ENCODE measurements around the gene AP2A2.

The AP2A2 gene

DNA sequence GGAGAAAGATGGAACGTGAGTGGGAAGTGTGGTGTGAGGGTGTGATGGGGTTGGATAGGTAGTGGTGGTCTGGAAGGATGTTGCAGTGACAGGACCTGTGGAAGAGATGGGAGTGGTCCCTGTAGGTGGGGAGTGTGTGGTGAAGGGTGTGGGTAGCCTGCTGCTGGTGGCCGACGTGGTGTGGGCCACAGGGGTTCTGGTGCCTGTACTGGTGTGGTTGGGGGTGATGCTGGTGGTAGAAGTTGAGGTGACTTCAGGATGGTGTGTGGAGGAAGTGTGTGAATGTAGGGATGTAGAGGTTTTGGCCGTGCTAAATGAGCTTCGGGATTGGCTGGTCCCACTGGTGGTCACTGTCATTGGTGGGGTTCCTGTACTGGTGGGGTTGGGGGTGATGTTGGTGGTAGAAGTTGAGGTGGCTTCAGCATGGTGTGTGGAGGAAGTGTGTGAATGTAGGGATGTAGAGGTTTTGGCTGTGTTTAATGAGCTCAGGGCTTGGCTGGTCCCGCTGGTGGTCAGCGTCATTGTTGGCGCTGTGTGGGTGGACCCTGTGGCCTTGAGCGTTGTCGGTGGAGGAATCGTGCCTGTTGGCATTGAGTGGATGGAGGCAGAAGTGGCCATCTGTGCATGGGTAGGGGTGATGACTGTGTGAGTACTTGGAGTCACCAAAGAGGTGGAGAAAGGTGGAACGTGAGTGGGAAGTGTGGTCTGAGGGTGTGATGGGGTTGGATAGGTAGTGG lies 91.8 kb downstream of the AP2A2 start:
- no peak for DNase-seq

DNA sequence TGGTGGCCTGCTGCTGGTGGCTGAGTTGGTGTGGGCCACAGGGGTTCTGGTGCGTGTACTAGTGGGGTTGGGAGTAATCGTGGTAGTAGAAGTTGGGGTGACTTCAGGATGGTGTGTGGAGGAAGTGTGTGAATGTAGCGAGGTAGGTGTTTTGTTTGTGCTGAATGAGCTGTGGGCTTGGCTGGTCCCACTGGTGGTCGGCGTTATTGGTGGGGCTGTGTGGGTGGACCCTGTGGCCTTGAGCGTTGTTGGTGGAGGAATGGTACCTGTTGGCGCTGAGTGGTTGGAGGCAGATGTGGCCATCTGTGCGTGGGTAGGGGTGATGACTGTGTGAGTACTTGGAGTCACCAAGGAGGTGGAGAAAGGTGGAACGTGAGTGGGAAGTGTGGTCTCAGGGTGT lies 92.4 kb downstream of the AP2A2 start:
- DNase-seq, result no peak

DNA sequence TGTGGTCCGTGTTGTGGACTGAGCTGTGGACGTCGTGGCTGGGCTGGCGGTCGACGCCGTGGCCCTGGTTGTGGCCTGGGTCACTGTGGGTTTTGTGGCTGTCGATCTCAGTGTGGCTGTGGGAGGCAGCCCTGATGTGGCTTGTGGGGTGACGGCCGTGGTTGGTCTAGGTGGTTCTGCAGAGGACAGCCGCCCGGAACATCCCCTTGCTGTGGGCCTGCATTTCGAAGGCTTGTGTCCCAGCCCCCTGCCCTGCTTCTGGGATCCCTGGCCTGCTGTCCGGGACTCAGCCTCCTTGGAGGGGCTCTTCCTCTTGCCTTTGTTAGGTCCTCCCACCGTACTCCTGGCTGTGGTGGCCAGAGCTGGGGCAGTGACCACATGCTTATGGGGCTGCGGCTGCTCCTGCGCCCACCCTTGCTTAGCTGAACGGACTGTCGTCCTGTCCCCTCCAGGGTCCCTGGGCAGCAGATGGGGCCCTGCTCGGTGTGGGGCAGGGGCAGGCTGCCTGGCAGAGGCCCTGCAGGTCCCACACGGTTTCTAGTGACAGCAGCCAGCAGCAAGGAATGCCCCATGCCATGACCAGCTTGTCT lies 93.7 kb downstream of the AP2A2 start:
- no peak for DNase-seq

DNA sequence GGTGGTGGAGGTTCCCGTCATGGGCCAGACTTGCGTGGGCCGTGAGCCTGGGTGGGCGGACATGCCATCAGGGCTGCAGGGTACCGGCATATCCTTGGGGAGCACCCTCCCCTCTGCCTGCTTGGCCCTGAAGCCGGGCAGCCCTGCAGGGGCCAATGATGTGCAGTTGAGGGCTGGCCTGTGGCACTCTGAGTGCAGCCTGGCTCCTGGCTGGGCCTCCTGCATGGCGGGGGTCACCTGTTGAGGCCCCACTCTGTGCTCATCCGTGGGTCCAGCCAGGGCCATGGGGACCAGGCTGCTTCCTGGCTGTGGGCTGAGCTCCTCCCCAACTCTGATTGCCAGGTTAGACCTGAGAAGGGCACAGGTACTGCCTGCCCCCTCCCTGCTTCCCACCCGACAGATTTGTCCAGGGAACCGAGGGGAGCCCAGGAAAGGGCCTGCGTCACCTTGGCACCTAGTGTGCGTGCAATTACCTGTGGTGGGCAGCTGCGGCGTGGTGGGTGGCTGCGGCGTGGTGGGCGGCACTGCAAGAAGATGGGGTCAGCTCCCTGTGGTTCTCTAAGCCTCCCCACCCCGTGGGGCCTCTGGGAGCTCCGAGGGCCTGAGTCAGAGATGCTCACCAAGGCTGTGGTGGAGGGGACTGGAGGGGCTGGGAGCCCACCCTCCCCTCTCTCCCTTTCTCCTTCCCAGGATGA lies 94.7 kb downstream of the AP2A2 start:
- DNase-seq, result no peak

DNA sequence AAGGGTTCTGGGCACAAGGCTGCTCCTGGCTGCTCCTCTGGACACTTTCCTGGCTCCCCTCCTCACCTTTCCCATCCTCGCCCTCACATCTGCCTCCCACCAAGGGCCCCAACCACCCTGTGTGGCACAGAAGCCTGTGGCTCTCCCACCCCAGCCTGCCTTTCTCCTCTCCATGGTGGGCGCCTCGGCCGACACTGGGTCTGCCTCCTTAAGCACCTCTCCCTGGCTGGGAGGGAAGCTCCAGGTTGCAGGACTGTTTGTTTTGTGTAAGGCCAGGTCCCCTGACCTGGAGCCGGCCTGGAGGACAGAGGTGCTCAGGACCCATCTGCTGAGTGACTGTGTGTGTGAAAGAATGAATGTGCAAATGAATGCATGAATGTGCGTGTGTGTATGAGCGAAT lies 96.7 kb downstream of the AP2A2 start:
- DNase-seq, result no peak

DNA sequence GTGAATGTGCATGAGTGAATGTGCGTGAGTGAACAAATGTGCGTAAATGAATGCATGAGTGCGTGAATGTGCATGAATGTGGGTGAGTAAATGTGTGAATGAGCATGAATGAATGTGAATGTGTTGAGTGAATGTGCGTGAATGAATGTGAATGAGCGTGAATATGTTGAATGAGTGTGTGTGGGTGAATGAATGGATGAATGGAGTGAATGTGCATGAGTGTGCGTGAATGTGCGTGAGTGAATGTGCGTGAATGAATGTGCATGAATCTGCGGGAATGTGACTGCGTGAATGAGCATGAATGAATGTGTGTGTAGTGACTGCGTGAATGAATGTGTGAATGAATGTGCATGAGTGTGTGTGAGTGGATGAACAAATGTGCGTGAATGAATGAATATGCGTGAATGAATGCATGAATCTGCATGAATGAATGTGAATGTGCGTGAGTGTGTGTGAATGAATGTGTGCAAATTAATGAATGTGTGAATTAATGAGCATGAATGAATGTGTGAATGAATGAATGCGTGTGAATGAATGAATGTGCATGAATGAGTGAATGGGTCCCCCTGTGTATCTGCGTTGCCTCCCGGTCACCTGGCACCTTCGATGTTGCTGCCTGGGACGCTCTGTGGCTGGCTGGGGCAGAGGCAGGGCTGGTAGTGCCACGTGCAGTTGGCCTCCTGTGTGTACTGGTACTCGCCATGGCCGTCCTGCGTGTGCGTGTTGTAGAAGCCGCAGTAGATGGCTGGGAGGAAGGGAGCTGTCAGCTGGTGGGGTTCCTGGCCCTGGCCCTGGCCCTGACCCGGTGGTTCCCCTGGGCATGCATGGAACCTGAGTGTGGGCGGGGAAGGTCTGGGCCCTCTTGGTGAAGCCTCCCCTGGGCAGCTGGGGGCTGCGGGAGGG lies 97.5 kb downstream of the AP2A2 start:
- DNase-seq, result no peak

DNA sequence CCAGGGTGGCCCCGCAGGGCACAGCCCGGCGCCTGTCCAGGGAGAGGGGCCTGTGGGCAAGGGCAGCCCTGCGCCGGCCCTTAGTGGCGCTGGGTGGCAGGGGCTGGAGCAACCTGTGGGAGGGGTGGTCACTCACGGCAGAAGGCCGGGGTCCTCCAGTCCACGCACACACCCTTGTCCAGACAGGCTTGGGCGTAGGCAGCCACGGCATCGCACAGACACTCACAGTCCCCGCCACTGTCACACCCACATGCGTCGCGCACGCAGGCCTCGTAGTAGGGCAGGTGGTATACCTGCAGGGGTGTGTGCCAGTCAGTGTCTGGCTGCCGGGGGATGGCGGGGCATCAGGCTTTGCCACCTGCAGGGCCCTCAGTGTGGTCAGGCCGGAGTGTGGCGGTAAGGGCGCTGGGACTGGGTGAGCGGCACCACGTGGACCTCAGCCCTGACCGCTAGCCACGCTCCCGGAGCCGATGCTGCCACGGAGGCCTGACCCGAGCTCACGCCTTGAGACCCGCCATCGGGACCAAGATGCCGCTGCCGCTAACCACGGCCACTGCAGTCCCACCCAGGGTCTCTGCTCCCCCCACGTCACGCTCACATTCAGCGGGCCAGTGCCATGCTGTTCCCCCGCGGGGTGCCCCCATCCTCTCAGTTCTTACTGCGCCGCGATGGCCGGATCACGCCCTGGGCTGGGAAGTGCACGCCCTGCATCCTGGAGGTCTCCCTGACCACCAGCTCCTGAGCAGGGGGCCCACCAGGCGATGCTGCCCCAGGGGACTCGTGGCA lies 98.3 kb downstream of the AP2A2 start:
- DNase-seq, result no peak

DNA sequence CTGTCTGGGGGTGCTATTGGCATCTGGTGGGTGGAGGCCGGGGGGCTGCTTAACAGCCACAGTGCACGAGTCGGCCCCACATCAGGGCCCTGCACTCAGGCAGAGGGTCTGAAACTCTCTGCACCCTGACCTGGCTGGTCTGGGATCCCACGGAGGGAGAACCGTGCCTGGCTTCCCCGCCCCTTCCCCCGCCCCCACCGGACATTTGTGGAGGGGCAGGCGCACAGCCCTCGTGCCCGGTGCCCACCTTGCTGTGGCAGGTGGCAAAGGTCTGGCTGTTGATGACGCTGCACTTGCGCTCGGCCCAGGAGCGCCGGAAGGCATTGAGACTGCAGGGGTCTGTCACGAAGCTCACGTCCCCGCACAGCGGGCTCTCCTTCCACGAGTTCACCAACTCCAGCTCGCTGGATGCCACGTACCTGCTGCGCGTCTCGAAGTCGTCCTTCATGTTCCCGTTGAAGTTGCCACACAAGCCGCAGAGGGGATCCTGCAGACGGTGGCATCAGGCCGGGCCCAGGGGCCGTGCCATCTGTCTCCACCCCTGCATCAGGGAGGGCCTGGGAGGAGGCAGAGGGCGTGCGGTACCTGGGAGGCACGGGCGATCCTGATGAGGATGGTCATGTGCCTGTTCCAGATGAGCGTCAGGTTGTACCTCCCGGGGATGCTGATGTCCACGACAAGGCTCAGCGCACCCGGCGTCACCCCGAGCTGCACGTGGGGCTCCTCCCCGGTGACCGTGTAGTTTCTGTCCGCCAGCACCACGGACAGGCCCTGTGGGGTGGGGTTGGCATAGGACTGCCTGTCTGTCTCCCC lies 99.1 kb downstream of the AP2A2 start:
- no peak for DNase-seq

DNA sequence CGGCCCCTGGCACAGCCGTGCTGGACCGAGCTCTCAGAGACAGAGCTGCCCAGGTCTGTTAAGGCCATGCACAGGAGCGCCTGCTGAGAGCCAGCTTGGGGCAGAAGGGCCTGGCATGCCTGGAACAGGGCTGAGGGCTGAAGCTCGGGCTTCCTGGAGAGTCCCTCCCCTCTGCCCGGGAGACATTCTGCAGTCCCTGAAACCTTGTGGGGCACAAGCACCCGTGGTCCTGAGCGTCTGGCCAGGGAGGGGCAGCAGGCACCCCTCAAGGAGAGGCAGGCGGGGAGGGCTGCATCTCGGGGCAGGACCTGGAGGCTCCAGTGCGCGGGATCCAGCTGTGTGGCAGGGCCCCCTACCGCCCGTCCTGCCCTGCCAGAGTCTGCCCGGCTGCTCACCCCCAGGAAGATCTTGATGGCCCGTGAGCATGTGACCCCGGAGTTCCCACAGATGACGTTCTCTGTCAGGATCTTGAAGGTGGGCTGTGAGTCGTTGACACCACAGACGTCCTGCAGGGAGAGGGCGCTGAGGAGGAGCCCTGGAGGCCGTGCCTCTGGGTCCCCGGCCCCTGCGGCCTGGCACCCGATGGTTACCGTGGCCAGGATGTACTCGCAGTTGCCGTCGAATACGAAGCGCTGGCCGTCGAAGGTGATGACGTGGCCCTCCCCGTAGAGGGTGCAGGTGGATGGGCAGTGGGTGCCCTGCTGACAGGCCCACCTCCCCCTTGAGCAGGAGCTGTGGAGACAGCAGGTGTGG lies 99.9 kb downstream of the AP2A2 start:
- no peak for DNase-seq

DNA sequence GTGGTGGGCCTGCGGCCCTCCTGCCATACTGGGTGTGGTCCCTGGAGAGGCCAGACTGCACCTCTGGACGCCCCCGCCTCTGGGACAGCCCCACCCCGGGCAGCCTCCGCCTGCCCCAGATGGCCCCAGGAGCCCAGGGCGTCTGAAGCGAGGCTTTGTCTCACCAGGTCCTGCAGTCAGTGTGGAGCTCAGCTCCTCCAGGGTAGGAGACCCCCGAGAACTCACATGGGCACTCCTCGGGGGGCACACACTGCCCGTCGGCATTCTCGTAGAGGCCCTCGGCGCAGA lies 100.4 kb downstream of the AP2A2 start:
- DNase-seq, result no peak

DNA sequence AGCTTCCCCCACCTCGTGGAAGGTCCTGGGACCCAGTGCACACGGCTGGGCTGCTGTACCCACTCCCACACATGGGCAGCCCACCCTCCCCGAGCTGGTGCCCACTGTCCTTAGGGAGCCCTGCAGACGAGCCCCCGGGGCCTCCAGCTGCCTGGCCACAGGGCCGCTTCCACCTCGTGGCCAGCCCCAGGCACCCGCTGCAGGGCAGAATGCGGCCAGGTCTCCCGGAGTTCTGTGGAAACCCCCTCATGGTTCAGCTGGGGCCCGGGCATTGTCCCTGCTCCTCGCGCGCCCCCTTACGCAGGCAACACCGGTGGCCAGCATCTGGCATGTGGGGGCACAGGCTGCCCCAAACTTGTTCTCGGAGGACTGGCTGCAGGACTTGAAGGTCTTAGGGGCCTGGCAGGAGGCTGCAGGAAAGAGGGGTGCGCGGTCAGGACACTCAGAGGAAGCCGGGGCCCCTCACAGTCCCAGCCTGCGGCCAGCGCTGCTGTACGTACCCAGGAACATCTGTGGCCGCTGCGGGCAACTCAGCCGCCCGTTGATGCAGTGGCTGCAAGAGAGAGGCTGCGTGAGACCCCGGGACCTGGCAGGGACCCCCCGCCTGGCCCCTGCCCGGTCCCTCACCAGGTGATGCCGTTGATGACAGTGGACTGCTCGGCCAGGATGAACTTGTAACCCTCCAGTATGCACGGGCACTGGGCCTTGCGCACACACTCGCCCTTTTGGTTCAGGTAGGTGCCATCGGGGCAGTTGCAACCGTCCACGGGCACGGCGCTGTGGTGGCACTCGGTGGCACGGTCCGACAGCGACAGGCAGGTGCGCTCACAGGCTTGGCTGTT lies 101.2 kb downstream of the AP2A2 start:
- no peak for DNase-seq

DNA sequence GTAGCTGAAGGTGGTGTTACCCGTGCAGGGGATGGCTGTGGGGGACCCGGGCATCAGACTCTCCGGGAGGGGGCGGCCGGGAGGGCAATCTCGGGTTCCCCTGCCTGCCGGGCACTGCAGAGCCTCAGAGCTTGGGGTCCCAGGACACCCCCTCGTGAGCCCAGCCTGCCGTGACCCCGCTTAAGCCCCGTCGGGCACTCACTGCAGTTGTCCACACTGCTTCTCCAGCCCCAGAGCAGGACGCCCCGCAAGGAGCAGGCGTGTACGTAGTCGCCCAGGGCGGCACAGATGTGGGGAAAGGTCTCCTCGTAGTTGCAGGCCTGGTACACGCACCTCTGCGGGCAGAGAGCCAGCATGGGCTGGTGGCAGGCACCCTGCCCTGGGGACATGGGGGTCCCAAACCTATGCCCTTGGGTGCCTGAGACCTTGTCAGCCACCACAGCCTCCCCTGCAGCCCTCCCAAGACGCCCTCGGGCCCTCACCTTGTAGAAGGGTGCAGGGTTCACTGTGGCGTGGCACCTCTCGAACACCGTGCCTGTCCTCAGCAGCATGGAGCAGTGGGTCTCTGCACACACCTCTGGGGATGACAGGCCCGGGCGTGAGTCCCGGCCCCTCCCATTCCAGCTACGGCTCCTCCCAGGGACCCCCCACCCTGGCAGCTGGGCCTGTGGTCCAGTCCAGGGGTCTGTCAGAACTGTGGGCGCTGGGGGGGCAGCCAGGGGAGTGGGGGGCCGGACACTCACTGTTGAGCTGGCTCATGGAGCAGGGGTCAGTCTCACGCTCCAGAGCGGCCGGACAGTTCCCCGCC lies 102.0 kb downstream of the AP2A2 start:
- DNase-seq, result no peak

DNA sequence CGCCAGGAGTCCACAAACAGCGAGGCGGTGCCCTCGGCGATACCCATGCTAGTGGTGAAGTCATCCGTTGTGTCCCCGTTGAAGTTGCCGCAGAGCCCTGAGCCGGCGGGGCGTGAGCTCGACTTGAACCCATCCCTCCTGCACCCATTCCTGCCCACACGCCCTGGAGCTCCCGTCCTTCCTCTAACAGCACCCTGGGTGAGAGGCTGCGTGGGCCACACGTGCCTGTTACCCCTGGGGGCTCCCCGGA lies 102.5 kb downstream of the AP2A2 start:
- DNase-seq, result no peak

DNA sequence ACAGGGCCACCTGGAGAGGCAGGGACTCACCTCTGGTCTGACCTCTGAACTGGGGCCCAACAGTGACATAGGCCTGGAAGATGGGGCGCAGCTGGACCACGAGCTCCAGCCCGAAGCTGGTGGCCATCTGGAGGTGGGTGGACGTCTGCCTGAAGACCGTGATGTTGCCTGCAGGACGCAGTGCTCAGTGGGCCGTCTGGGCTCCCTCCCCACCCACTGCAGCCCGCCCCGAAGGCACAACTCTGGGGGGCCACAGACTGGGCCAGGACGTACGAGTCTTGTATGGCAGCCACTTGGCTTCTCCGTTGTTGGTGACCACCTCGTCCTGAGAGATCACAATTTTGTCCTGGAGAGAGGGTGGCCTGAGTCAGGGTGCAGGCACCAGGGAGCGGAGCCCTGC lies 102.9 kb downstream of the AP2A2 start:
- DNase-seq, result no peak

DNA sequence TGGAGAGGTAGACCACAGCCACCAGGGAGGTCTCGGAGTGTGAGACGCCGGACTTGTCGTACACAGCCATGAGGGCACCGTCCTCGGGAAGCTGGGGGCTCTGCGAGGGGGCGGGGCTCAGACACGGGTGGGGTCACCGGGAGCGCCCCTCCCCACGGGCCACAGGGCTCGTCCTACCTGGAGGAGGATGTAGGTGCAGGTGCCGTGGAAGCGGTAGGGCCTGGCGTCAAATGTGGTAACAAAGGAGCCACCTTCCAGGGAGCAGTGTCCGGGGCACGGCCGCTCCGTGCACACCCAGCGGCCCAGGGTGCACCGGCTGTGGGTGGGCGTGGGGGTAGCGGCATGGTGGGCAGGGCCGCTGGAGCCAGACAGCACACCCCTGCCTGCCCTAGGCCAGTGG lies 103.4 kb downstream of the AP2A2 start:
- DNase-seq, result no peak

DNA sequence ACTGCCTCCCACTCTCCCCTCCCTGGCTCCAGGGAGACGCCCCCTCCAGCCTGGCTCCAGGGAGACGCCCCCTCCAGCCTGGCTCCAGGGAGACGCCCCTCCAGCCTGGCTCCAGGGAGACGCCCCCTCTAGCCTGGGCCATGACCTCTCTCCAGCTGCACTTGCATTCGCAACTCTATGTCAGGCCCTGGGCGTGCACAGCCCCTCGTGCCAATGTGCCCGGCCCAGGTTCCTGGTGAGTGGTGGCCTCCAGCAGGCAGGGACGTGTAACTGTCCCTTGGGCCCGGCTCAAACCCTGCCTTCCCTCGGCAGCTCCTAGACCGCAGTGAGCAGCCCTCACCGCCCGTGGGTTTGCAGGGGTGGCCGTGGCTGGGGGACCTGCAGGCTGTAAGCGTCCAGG lies 104.0 kb downstream of the AP2A2 start:
- no peak for DNase-seq

DNA sequence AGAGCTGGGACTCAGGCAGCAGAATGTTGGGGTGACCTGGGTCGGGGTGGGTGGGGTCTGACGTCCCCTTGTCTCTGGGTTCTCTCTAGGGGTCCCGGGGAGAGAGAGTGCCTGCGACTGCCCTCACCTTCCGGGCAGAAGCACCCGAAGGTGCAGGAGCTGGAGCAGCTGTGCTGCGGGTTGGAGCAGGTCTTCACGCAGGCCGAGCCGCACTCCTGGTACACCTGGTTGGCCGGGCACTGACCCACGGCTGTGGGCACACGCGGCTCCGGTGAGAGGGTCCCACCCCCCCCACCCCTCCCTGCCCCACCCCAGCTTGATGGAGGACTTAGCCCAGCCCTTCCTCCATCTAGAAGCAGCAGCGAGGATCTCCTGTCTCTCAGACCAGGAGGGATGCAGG lies 104.4 kb downstream of the AP2A2 start:
- no peak for DNase-seq

DNA sequence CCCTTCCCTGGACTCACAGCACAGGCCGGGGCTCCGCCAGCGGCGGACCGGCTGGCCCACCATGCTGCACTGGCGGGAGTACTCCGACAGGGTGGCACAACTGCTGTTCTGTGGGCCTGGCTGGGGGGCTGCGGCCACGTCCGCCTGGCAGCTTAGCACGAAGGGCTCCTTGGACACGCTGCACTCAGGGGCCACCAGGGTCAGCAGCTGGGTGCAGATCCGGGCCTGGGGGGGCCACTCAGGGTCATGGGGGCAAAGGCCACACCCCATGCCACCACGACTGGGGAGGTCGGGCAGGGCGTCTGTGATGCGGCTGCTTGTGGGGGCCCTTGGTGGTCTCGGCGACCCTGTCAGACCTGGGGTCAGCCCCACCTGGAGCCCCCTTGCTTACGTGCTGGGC lies 104.9 kb downstream of the AP2A2 start:
- no peak for DNase-seq

DNA sequence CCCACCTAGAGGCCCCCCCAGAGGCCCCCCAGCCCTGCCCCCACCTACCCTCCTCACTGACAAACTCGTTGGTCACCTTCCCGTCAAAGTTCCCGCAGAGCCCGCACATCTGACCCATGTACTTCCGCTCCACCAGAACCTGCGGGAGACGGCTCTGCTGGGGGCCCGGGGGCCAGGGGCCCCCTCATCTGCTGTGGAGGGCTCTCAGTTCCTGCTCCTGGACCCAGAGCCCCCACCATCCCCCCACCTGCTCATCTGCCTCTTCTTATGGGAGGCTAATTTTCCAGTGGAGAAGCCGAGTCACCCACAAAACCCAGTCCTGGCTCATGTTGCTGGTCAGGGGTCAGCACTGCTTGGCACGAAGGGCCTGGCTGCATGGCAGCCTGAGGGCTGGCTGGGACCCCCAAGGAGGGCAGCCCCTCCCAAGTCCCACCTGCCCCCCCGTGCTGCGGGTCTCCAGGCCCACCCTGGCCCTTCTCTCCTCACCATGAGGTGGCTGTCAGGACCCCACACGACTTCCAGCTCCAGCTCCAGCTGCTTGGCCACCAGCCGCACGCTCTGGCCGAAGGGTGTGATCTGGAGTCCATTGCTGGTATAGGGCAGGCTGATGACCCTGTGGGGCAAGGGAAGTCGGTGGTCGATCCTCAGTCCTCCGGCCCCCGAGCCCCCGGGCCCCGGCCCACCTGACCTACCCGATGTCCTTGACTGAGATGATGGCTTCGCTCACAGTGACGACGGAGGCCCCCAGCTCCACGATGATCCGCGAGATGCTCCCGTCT lies 105.6 kb downstream of the AP2A2 start:
- no peak for DNase-seq
